ENCODE results near the gene OR2AJ1. TPM values are rescaled to one million over a fixed set of nuclear protein-coding genes. Genes with fewer than 3 reads are reported as not detected.
A peak's percentile ranks its signal among the peaks of the same experiment; 100 is the strongest.
"Not testable (repeated sequence)": the region's sequence is repeated elsewhere in the genome, so short reads cannot be mapped to it uniquely, and the experiment has no call there.

OR2AJ1 gene
- total RNA-seq, 1 donor from 2014 or later = not detected

- DNase-seq (ENCODE audit: low read depth) = peak; percentile 29
- TF ChIP-seq CTCF (IDR thresholded peaks at IDR 0.05; ENCODE audit: insufficient read depth, low read length, poor library complexity, severe bottlenecking) = peak; percentile 98
- not testable (repeated sequence) for H3K27me3 ChIP-seq (ENCODE audit: control insufficient read depth, insufficient read depth, low read length); H3K36me3 ChIP-seq (ENCODE audit: control insufficient read depth, insufficient read depth, low read length)
- H3K4me3 ChIP-seq (ENCODE audit: low read depth, low read length) = peak overlapping the region; percentile 55
Measured at GRCh38 chr1:247936965-247937734, 12.5 kb downstream of the OR2AJ1 start.

GRCh38 chr1:247942624-247943023, 17.9 kb downstream of the OR2AJ1 start:
- Histone ChIP-seq H3K36me3 (ENCODE audit: control insufficient read depth, insufficient read depth, low read length) (no peaks in the 10 kb centered on the region), H3K27me3 (ENCODE audit: control insufficient read depth, insufficient read depth, low read length) (no peaks in the 10 kb centered on the region), H3K4me3 (ENCODE audit: low read depth, low read length) (no peak overlapping the region)
- DNase-seq (ENCODE audit: low read depth) = no peak
- no peak for TF ChIP-seq CTCF (IDR thresholded peaks at IDR 0.05; ENCODE audit: insufficient read depth, low read length, poor library complexity, severe bottlenecking)

- no peak for TF ChIP-seq CTCF (IDR thresholded peaks at IDR 0.05; ENCODE audit: insufficient read depth, low read length, poor library complexity, severe bottlenecking)
- no peaks in the 10 kb centered on the region for H3K27me3 ChIP-seq (ENCODE audit: control insufficient read depth, insufficient read depth, low read length)
Measured at GRCh38 chr1:247948558-247948957, 23.9 kb downstream of the OR2AJ1 start, which contains the start of gene OR2L8. Gene OR2L8 (plus strand): TSS chr1:247948858. CDS start chr1:247948858, 0 bp downstream.

GRCh38 chr1:247953408-247953807, 28.7 kb downstream of the OR2AJ1 start:
- no peaks in the 10 kb centered on the region for H3K27me3 ChIP-seq (ENCODE audit: control insufficient read depth, insufficient read depth, low read length)
- TF ChIP-seq CTCF (IDR thresholded peaks at IDR 0.05; ENCODE audit: insufficient read depth, low read length, poor library complexity, severe bottlenecking) = no peak
- no peak overlapping the region for H3K4me3 ChIP-seq (ENCODE audit: low read depth, low read length)
- H3K36me3 ChIP-seq (ENCODE audit: control insufficient read depth, insufficient read depth, low read length) = no peaks in the 10 kb centered on the region
- no peak for DNase-seq (ENCODE audit: low read depth)

More at GRCh38 chr1:247948558-247948957, 23.9 kb downstream of the OR2AJ1 start, which contains the start of gene OR2L8:
- H3K36me3 ChIP-seq (ENCODE audit: control insufficient read depth, insufficient read depth, low read length) = no peaks in the 10 kb centered on the region
- no peak for DNase-seq (ENCODE audit: low read depth)
- no peak within 1 kb of the TSS for H3K4me3 ChIP-seq (ENCODE audit: low read depth, low read length)

- no peak for DNase-seq (ENCODE audit: low read depth)
- no peak for TF ChIP-seq CTCF (IDR thresholded peaks at IDR 0.05; ENCODE audit: insufficient read depth, low read length, poor library complexity, severe bottlenecking)
- Histone ChIP-seq H3K4me3 (ENCODE audit: low read depth, low read length) (no peak overlapping the region), H3K36me3 (ENCODE audit: control insufficient read depth, insufficient read depth, low read length) (no peaks in the 10 kb centered on the region), H3K27me3 (ENCODE audit: control insufficient read depth, insufficient read depth, low read length) (no peaks in the 10 kb centered on the region)
Measured at GRCh38 chr1:247961791-247962190, 37.1 kb downstream of the OR2AJ1 start.
